Panc1 (cell line): ENCODE results near the gene PRDM5. TPM values are rescaled to one million over a fixed set of nuclear protein-coding genes. Genes with fewer than 3 reads are reported as not detected.

Source experiments
- ATAC-seq: fragments of 200-7000 bp; cut with Tn5 transposase; 2 replicates; pipeline ENCODE4 v1.9.1; 2020; ENCODE audit warnings: mild to moderate bottlenecking, moderate library complexity
- BruUV-seq: library from RNA; stranded (reverse); fragments of 400-500 nt; replicated peaks from 2 replicates; lab custom pipeline; 2021; lab: Mats Ljungman, UMichigan
- CTCF ChIA-PET: fragments of 300-600 bp; sonication (Branson Sonifier 250); formaldehyde crosslinking; loops from one replicate; lab custom pipeline; 2022; ENCODE audit warnings: antibody characterized with exemption; lab: Charles Lee
- POLR2A ChIA-PET: fragments of 300-600 bp; sonication (Branson Sonifier 250); formaldehyde crosslinking; loops from one replicate; lab custom pipeline; 2022; ENCODE audit warnings: antibody characterized with exemption; lab: Charles Lee
- DNase-seq: peaks from one replicate; pipeline ENCODE4 v3.0.0-alpha.2; 2010; ENCODE audit warnings: low read depth, low spot score
- H3K27ac ChIP-seq: 2 replicates; pipeline ENCODE4 v1.5.1; 2011; ENCODE audit warnings: mild to moderate bottlenecking, low read length, inconsistent platforms
- H3K27me3 ChIP-seq: fragments of 200-500 bp; sonication (Bioruptor generic); 2 replicates; pipeline ENCODE4 v1.6.0; 2014; ENCODE audit warnings: low read length, inconsistent platforms; ENCODE audit not compliant: control insufficient read depth, insufficient read depth
- H3K36me3 ChIP-seq: fragments of 200-500 bp; sonication (Bioruptor generic); 2 replicates; pipeline ENCODE4 v1.5.1; 2014; ENCODE audit warnings: inconsistent platforms, mild to moderate bottlenecking, low read length, moderate library complexity; ENCODE audit not compliant: control insufficient read depth, insufficient read depth
- H3K4me1 ChIP-seq: 2 replicates; pipeline ENCODE4 v1.5.1; 2011; ENCODE audit warnings: inconsistent platforms, mild to moderate bottlenecking, low read length, moderate library complexity; ENCODE audit not compliant: control insufficient read depth, insufficient read depth
- H3K4me3 ChIP-seq, 2 experiments: 2 replicates each; pipeline ENCODE4 v1.5.1; 2011 to 2012; ENCODE audit warnings: low read depth in 2 of 2, low read length in 2 of 2, mild to moderate bottlenecking in 2 of 2, inconsistent platforms in 1 of 2, moderate library complexity in 1 of 2
- H3K9me3 ChIP-seq: fragments of 200-500 bp; sonication (Bioruptor generic); 2 replicates; pipeline ENCODE4 v1.5.1; 2014; ENCODE audit warnings: low read depth, mild to moderate bottlenecking, inconsistent platforms, low read length, moderate library complexity; ENCODE audit not compliant: control insufficient read depth, insufficient read depth
- CTCF ChIP-seq: fragments of 450-650 bp; IDR thresholded peaks from 2 replicates; pipeline ENCODE4 v1.5.1; 2017; ENCODE audit warnings: mild to moderate bottlenecking
- POLR2AphosphoS5 ChIP-seq: IDR thresholded peaks from 2 replicates; pipeline ENCODE4 v1.6.1; 2012; ENCODE audit warnings: mild to moderate bottlenecking, low read depth, low read length, moderate library complexity
- REST ChIP-seq, 2 experiments: IDR thresholded peaks; 2 replicates each; pipeline ENCODE4 v1.6.1; 2011 to 2012; ENCODE audit warnings: low read depth in 2 of 2, control low read depth in 1 of 2, low read length in 1 of 2, mild to moderate bottlenecking in 1 of 2, moderate library complexity in 1 of 2; ENCODE audit not compliant: insufficient read depth in 1 of 2
- SIN3A ChIP-seq: IDR thresholded peaks from 2 replicates; pipeline ENCODE4 v1.6.1; 2012; ENCODE audit warnings: low read depth, mild to moderate bottlenecking, low read length, moderate library complexity, borderline replicate concordance; ENCODE audit not compliant: insufficient read depth
- TCF7L2 ChIP-seq: IDR thresholded peaks from 2 replicates; pipeline ENCODE4 v1.6.1; 2011; ENCODE audit warnings: mild to moderate bottlenecking, low read depth, low read length, inconsistent platforms
- in situ Hi-C: cut with HindIII; loops from 2 replicates; pipeline ENCODE4 v1.10.0; 2016; ENCODE audit warnings: low sequenced_read_pairs, low pct_unique_long_range_greater_than_20kb
- intact Hi-C: fragments of 100-400 bp; cut with micrococcal nuclease; formaldehyde crosslinking; loops from one replicate; pipeline ENCODE4 v1.10.0; 2022; ENCODE audit not compliant: unreplicated experiment
- total RNA-seq: library from RNA; stranded (reverse); gene quantifications from one replicate; pipeline ENCODE4 v1.2.1, GENCODE V29; 2021; ENCODE audit not compliant: unreplicated experiment

Gene PRDM5
- total RNA-seq, 1 experiment from 2014 or later: 8.4 TPM

- Histone ChIP-seq H3K4me3 (peak overlapping the region; percentile 64 to 68), H3K36me3 (no peaks in the 10 kb centered on the region), H3K4me1 (0 out of 2 replicates have a peak, but pooled peaks cover 5% of the 10 kb centered on the region), H3K9me3 (no peaks in the 10 kb centered on the region), H3K27me3 (no peaks in the 10 kb centered on the region), H3K27ac (peak overlapping the region; percentile 77)
- ATAC-seq (no peak), DNase-seq (no peak)
- intact Hi-C loops: loop anchor here (5.0 to 10.0 kb wide), 2 partner anchors 206 to 768 kb away; no protein-coding TSS in a partner anchor
- no peak for TF ChIP-seq REST (IDR thresholded peaks at IDR 0.05; ENCODE audit: insufficient read depth in 1 of 2, low read depth in 2 of 2, low read length in 1 of 2)
- TF ChIP-seq SIN3A: no peak
- no peak for TF ChIP-seq POLR2AphosphoS5
- TF ChIP-seq TCF7L2: no peak
- no peak for TF ChIP-seq CTCF
- BruUV-seq: no TSS peak
- ChIA-PET CTCF (no interaction called here), POLR2A (no interaction called here)
- in situ Hi-C loops: no loop called here
Measured at GRCh38 chr4:120923207-120923522, 639 bp upstream of the PRDM5 start.

- CTCF ChIA-PET: no interaction called here
Measured at GRCh38 chr4:120921456-120922380, 808 bp downstream of the PRDM5 start.

More at GRCh38 chr4:120921456-120922380, 808 bp downstream of the PRDM5 start:
- peak overlapping the region; percentile 64 to 68 for H3K4me3 ChIP-seq
- H3K27ac ChIP-seq: peak overlapping the region; percentile 84
- peaks cover 5% of the 10 kb centered on the region; the same call in 1 of the 2 replicates for H3K4me1 ChIP-seq
- in situ Hi-C loops (no loop called here), intact Hi-C loops (loop anchor here (5.0 to 10.0 kb wide), 2 partner anchors 204 to 767 kb away; no protein-coding TSS in a partner anchor)
- no peaks in the 10 kb centered on the region for H3K9me3 ChIP-seq
- POLR2A ChIA-PET: no interaction called here
- ATAC-seq (peak; percentile 90), DNase-seq (no peak)
- TF ChIP-seq REST (IDR thresholded peaks at IDR 0.05; ENCODE audit: insufficient read depth in 1 of 2, low read depth in 2 of 2, low read length in 1 of 2): no peak
- peak; percentile 18; the same call in 1 of the 2 replicates for TF ChIP-seq POLR2AphosphoS5
- H3K36me3 ChIP-seq: no peaks in the 10 kb centered on the region
- no peaks in the 10 kb centered on the region for H3K27me3 ChIP-seq
- BruUV-seq: no TSS peak
